Colonic mucosa (tissue), 4 donors: Measurements from ENCODE around the gene TMEM164. TPM values are rescaled to one million over a fixed set of nuclear protein-coding genes. Genes with fewer than 3 reads are reported as not detected.

Experiments
- DNase-seq: peaks from one replicate; pipeline ENCODE4 v3.0.0-alpha.2; 2020
- H3K27ac ChIP-seq: fragments of 200-600 bp; one replicate; pipeline ENCODE4 v1.8.0; 2021
- H3K27me3 ChIP-seq: fragments of 200-600 bp; one replicate; pipeline ENCODE4 v1.8.0; 2021
- H3K36me3 ChIP-seq: fragments of 200-600 bp; one replicate; pipeline ENCODE4 v1.8.0; 2021
- H3K4me1 ChIP-seq: fragments of 200-600 bp; one replicate; pipeline ENCODE4 v1.8.0; 2021; ENCODE audit warnings: mild to moderate bottlenecking
- H3K4me3 ChIP-seq: fragments of 200-600 bp; one replicate; pipeline ENCODE4 v1.8.0; 2021
- H3K9ac ChIP-seq, 2 donors: one replicate each; pipeline ENCODE4 v1.7.0; 2013; ENCODE audit warnings: control low read depth in 2 of 2, low read depth in 2 of 2, low read length in 2 of 2
- H3K9me3 ChIP-seq: fragments of 200-600 bp; one replicate; pipeline ENCODE4 v1.8.0; 2021
- intact Hi-C: fragments of 100-400 bp; cut with DNase I; formaldehyde crosslinking; loops from one replicate; pipeline ENCODE4 v1.14.1; 2022
- total RNA-seq, 2 donors: library from RNA; stranded (reverse); fragmentation: NEBNext Ultra II Directional in 1 of 2; extraction: Animal tissue kit (Norgen Biotek cat#: 25700) in 1 of 2; gene quantifications; one replicate each; pipeline ENCODE4 v1.2.1, GENCODE V29; 2021
- TF ChIP-seq, protein P1 (sequence below): fragments of 200-600 bp; IDR thresholded peaks from one replicate; pipeline ENCODE4 v1.8.0; 2022; ENCODE audit warnings: antibody characterized with exemption, mild to moderate bottlenecking
- donor health status: healthy.
- donor health status: DM: no; HTN: no; CAD: no.
- donor health status: DM: no; HTN: no; CAD: no.

TMEM164 gene
- total RNA-seq, 2 donors from 2014 or later = 57.3 to 73.1 TPM

DNA sequence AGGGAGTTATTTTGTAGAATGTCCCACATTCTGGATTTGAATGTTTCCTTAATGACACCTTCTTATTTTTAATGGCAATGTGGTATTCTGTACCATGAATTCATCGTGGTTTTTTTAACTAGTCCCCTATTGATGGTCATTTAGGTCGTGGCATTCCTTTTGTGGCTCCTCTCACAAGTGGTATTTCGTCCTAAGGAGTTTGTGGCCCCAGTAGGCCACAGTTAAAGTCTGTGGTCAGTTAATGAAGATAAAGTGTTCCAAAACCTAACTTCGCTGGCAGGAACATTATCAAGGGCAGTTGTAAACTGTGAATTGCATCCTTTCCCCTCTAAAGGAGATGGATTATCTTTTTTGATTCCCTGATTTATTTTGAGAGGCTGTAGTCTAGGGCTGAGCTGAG is 133.2 kb downstream of the TMEM164 start:
- intact Hi-C loops = loop anchor here (5.0 kb wide), 1 partner anchor 204 kb away; no protein-coding TSS in a partner anchor
- TF ChIP-seq, protein P1, sequence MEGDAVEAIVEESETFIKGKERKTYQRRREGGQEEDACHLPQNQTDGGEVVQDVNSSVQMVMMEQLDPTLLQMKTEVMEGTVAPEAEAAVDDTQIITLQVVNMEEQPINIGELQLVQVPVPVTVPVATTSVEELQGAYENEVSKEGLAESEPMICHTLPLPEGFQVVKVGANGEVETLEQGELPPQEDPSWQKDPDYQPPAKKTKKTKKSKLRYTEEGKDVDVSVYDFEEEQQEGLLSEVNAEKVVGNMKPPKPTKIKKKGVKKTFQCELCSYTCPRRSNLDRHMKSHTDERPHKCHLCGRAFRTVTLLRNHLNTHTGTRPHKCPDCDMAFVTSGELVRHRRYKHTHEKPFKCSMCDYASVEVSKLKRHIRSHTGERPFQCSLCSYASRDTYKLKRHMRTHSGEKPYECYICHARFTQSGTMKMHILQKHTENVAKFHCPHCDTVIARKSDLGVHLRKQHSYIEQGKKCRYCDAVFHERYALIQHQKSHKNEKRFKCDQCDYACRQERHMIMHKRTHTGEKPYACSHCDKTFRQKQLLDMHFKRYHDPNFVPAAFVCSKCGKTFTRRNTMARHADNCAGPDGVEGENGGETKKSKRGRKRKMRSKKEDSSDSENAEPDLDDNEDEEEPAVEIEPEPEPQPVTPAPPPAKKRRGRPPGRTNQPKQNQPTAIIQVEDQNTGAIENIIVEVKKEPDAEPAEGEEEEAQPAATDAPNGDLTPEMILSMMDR = no peak

DNA sequence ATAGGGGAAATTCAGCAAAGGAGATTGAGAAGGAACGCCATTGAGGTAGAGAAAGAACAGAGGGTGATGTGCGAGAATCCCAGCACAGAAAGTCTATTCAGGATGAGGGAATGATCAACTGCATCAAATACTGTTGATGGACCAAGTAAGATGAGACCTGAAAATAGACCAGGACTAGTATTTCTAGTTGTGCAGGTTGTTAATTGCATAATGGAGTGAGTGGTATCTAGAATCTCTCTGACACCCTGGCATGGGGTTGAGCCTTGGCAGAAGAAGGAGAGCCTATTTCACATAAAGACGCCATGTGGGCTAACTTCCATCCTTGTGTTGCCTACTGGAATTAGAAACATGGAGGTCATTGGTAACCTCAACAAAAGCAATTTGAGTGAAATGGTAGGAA is 135.6 kb downstream of the TMEM164 start:
- Histone ChIP-seq H3K27ac (no peak overlapping the region), H3K27me3 (no peaks in the 10 kb centered on the region), H3K4me1 (no peaks in the 10 kb centered on the region), H3K36me3 (no peaks in the 10 kb centered on the region), H3K9ac (no peak overlapping the region), H3K4me3 (no peak overlapping the region), H3K9me3 (no peaks in the 10 kb centered on the region)
- DNase-seq = no peak
- intact Hi-C loops = loop anchor here (5.0 kb wide), 1 partner anchor 206 kb away; no protein-coding TSS in a partner anchor
- TF ChIP-seq, protein P1 = no peak

More for the DNA sequence above, 133.2 kb downstream of the TMEM164 start:
- no peak overlapping the region for H3K9ac ChIP-seq
- DNase-seq = no peak
- no peak overlapping the region for H3K27ac ChIP-seq
- H3K9me3 ChIP-seq = no peaks in the 10 kb centered on the region
- no peaks in the 10 kb centered on the region for H3K27me3 ChIP-seq
- H3K4me1 ChIP-seq = no peaks in the 10 kb centered on the region
- H3K4me3 ChIP-seq = no peak overlapping the region
- H3K36me3 ChIP-seq = no peaks in the 10 kb centered on the region

DNA sequence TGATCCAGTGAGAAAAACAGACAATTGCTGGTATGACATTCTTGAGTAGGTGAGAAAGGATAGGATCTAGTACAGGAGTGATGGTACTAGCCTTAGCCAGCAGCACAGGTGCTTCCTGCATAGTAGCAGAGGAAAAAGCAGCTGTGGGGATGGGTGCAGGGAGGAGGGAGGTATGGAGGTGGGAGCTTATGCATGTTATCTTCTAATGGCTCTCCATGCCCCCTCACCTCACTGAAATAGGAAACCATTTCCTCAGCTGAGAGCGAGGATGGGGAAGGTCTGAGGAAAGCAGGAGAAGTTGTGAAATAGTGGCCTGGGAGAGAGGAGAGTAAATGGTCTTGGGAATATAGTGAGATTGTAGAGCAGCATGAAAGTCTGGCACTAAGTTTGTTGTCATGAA is 136.3 kb downstream of the TMEM164 start:
- Histone ChIP-seq H3K4me3 (no peak overlapping the region), H3K27ac (no peak overlapping the region), H3K9ac (no peak overlapping the region), H3K36me3 (no peaks in the 10 kb centered on the region), H3K9me3 (no peaks in the 10 kb centered on the region), H3K4me1 (no peaks in the 10 kb centered on the region), H3K27me3 (no peaks in the 10 kb centered on the region)
- intact Hi-C loops = loop anchor here (5.0 kb wide), 1 partner anchor 207 kb away; no protein-coding TSS in a partner anchor
- TF ChIP-seq, protein P1 = no peak
- DNase-seq = no peak

DNA sequence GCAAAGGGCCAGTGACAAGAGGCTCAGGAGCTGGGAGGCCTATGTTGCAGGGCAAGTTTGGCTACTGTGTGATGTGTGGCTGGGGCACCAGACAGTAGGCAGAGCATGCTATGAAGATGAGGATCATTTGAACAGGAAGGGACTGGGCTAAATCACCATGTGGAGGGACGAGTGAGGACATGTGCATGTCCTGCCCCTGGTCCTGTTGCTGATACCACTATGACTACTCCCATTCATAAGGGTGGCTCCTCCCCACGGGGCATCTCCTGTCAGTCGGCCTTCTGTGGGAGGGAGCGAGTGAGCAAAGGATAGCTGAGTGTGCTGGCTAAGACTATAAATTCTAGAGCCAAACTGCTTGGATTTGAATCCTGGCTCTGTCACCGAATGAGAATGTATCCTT is 139.2 kb downstream of the TMEM164 start:
- H3K4me1 ChIP-seq = no peaks in the 10 kb centered on the region
- no peak overlapping the region for H3K27ac ChIP-seq
- H3K36me3 ChIP-seq = no peaks in the 10 kb centered on the region
- no peak overlapping the region for H3K4me3 ChIP-seq
- H3K27me3 ChIP-seq = no peaks in the 10 kb centered on the region
- no peaks in the 10 kb centered on the region for H3K9me3 ChIP-seq
- no peak for DNase-seq
- intact Hi-C loops = no loop called here
- no peak overlapping the region for H3K9ac ChIP-seq
- TF ChIP-seq, protein P1 = no peak

DNA sequence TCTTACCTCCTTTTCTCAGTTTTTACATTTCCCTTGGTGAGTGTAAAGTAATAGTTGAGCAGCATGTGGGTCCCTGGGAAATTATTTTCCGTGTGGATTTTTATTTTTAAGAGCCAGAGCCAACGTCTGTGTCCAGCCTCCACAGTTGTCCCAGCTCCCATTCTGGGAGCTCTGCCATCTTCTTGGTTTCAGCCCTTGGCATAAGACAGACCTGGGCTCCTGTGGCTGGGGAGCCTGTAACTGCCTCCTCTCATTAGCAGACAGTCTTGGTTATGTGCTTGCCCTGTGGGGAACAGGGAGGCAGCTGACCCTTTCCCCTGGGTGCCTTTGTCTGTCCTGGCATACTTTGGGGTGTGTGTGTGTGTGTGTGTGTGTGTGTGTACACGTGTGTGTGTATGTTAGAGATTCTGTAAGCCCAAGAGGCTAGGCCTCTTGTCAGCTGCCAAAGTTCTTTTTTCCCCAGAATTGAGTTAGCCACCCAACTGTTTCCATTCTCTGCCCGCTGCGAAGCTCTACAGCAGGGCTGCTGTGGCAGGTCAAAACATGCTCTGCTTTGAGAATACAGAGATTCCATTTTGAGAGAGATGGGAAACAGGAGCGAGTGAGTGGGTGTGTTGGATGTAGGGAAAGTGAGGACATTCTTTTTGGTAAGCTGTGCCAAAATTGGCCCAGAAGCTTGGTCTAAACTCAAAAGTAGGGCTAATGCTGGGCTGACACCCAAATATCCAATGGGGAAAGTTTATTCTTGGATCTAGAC is 140.7 kb downstream of the TMEM164 start:
- no peak for DNase-seq
- Histone ChIP-seq H3K9ac (no peak overlapping the region), H3K4me3 (no peak overlapping the region), H3K4me1 (no peaks in the 10 kb centered on the region), H3K27ac (no peak overlapping the region), H3K36me3 (no peaks in the 10 kb centered on the region), H3K9me3 (no peaks in the 10 kb centered on the region), H3K27me3 (no peaks in the 10 kb centered on the region)
- intact Hi-C loops = no loop called here
- TF ChIP-seq, protein P1 = no peak
